Measurements from ENCODE around the gene LILRB2. TPM values are rescaled to one million over a fixed set of nuclear protein-coding genes. Genes with fewer than 3 reads are reported as not detected.

Gene LILRB2
- total and polyA plus RNA-seq, 2 experiments from 2014 or later = not detected

DNA sequence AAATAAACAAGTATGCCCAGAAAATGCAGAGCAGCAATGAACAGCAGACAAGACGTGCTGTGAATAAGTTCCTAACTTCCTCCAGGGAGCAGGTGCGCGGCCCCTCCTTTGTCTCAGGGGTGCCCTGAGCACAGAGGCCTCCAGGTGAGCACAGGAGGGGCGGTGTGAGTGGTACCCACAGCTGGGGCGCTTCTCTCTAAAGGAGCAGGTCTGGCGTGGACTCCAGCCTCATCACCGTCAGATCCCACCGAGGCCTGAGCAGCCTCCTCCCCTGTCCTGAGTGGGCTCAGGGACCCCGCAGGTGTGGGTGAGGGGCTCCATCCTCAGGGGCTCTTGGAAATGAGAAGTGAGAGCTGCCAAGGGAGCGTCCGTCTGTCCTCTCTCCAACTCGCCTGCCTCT is 28.9 kb upstream of the LILRB2 start:
- Mint-ChIP-seq H3K27ac (no peak overlapping the region), H3K36me3 (ENCODE audit: low read depth) (no peaks in the 10 kb centered on the region; the same call in 2 of the 3 replicates), H3K9me3 (peaks cover 9% of the 10 kb centered on the region), H3K4me1 (no peaks in the 10 kb centered on the region; the same call in 2 of the 3 replicates), H3K4me3 (no peak overlapping the region), H3K27me3 (ENCODE audit: insufficient read depth, low read depth, poor library complexity) (peaks cover 10% of the 10 kb centered on the region)
- TF ChIP-seq, protein P1, sequence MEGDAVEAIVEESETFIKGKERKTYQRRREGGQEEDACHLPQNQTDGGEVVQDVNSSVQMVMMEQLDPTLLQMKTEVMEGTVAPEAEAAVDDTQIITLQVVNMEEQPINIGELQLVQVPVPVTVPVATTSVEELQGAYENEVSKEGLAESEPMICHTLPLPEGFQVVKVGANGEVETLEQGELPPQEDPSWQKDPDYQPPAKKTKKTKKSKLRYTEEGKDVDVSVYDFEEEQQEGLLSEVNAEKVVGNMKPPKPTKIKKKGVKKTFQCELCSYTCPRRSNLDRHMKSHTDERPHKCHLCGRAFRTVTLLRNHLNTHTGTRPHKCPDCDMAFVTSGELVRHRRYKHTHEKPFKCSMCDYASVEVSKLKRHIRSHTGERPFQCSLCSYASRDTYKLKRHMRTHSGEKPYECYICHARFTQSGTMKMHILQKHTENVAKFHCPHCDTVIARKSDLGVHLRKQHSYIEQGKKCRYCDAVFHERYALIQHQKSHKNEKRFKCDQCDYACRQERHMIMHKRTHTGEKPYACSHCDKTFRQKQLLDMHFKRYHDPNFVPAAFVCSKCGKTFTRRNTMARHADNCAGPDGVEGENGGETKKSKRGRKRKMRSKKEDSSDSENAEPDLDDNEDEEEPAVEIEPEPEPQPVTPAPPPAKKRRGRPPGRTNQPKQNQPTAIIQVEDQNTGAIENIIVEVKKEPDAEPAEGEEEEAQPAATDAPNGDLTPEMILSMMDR (conservative IDR thresholded peaks at IDR 0.05; ENCODE audit: low read depth in 2 of 2) = no peak
- TF ChIP-seq ZNF462 (CRISPR knock-in tag; IDR thresholded peaks at IDR 0.05) (no peak), ZNF114 (CRISPR knock-in tag; IDR thresholded peaks at IDR 0.05) (no peak), ZNF331 (CRISPR knock-in tag; IDR thresholded peaks at IDR 0.05; ENCODE audit: low read depth) (no peak), NANOG (IDR thresholded peaks at IDR 0.05; ENCODE audit: borderline replicate concordance) (no peak), CREB1 (CRISPR knock-in tag; IDR thresholded peaks at IDR 0.05; ENCODE audit: low read depth) (no peak), REST (IDR thresholded peaks at IDR 0.05; ENCODE audit: unreplicated experiment) (no peak), EZH2 (IDR thresholded peaks at IDR 0.05; ENCODE audit: low read depth, unreplicated experiment) (no peak), EZH2phosphoT487 (IDR thresholded peaks at IDR 0.05; ENCODE audit: unreplicated experiment) (no peak), POLR2AphosphoS5 (IDR thresholded peaks at IDR 0.05; ENCODE audit: low read depth) (no peak), STAT1 (IDR thresholded peaks at IDR 0.05; ENCODE audit: unreplicated experiment) (no peak), JUNB (IDR thresholded peaks at IDR 0.05; ENCODE audit: unreplicated experiment) (no peak)
- TF ChIP-seq, protein P2, sequence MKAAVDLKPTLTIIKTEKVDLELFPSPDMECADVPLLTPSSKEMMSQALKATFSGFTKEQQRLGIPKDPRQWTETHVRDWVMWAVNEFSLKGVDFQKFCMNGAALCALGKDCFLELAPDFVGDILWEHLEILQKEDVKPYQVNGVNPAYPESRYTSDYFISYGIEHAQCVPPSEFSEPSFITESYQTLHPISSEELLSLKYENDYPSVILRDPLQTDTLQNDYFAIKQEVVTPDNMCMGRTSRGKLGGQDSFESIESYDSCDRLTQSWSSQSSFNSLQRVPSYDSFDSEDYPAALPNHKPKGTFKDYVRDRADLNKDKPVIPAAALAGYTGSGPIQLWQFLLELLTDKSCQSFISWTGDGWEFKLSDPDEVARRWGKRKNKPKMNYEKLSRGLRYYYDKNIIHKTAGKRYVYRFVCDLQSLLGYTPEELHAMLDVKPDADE (IDR thresholded peaks at IDR 0.05) = no peak
- no peaks in the 10 kb centered on the region for H3K27me3 ChIP-seq (ENCODE audit: insufficient read depth)
- H2AFZ ChIP-seq = no peak overlapping the region
- H4K20me1 ChIP-seq (replicated peaks; ENCODE audit: insufficient read depth) = 0 out of 2 replicates have a peak, but pooled peaks cover 4% of the 10 kb centered on the region
- no peak overlapping the region for H3K4me2 ChIP-seq
- no peaks in the 10 kb centered on the region for H3K4me1 ChIP-seq (ENCODE audit: insufficient read depth)
- no peak overlapping the region for H3K4me3 ChIP-seq
- no peak overlapping the region for H3K27ac ChIP-seq (ENCODE audit: low read depth)
- H3K36me3 ChIP-seq (ENCODE audit: insufficient read depth) = no peaks in the 10 kb centered on the region
- ATAC-seq = no peak
- no peak for DNase-seq (ENCODE audit: low spot score)
- peaks cover 5% of the 10 kb centered on the region; the same call in 1 of the 2 replicates for H3K9me2 ChIP-seq (ENCODE audit: insufficient read depth)
- H3K79me2 ChIP-seq (replicated peaks; ENCODE audit: insufficient read depth) = no peaks in the 10 kb centered on the region
- no peaks in the 10 kb centered on the region for H3F3A ChIP-seq (replicated peaks; ENCODE audit: low read depth)

All from GM23338 (cell line).